H9 (cell line): ENCODE data around the gene LTB4R2. TPM values are rescaled to one million over a fixed set of nuclear protein-coding genes. Genes with fewer than 3 reads are reported as not detected.
"Not testable (repeated sequence)": the region's sequence is repeated elsewhere in the genome, so short reads cannot be mapped to it uniquely, and the experiment has no call there.

Source experiments
- DNase-seq: peaks from one replicate; pipeline ENCODE4 v3.0.0-alpha.2; 2017
- H2AFZ ChIP-seq: one replicate; pipeline ENCODE4 v1.6.1; 2013; ENCODE audit warnings: mild to moderate bottlenecking, low read length, control low read depth, moderate library complexity
- H2AK5ac ChIP-seq: 2 replicates; pipeline ENCODE4 v1.6.1; 2013; ENCODE audit warnings: low read length, control low read depth, mixed read lengths; ENCODE audit not compliant: insufficient read length
- H2BK120ac ChIP-seq: one replicate; pipeline ENCODE4 v1.6.1; 2013; ENCODE audit warnings: low read depth, mild to moderate bottlenecking, low read length, control low read depth, inconsistent platforms; ENCODE audit not compliant: poor library complexity, severe bottlenecking
- H2BK12ac ChIP-seq: 2 replicates; pipeline ENCODE4 v1.6.1; 2013; ENCODE audit warnings: low read length, control low read depth, mixed read lengths, low read depth; ENCODE audit not compliant: insufficient read length
- H2BK15ac ChIP-seq: 2 replicates; pipeline ENCODE4 v1.6.1; 2013; ENCODE audit warnings: low read depth, low read length, control low read depth
- H2BK20ac ChIP-seq: one replicate; pipeline ENCODE4 v1.6.1; 2013; ENCODE audit warnings: low read depth, mild to moderate bottlenecking, low read length, control low read depth, inconsistent platforms; ENCODE audit not compliant: poor library complexity, severe bottlenecking
- H2BK5ac ChIP-seq: 2 replicates; pipeline ENCODE4 v1.6.1; 2013; ENCODE audit warnings: low read length, control low read depth, mixed read lengths; ENCODE audit not compliant: insufficient read length
- H3K14ac ChIP-seq: 2 replicates; pipeline ENCODE4 v1.6.1; 2013; ENCODE audit warnings: low read length, control low read depth; ENCODE audit not compliant: insufficient read depth
- H3K18ac ChIP-seq: 2 replicates; pipeline ENCODE4 v1.6.1; 2013; ENCODE audit warnings: low read depth, mild to moderate bottlenecking, mixed read lengths, low read length, control low read depth; ENCODE audit not compliant: insufficient read length
- H3K23ac ChIP-seq: 2 replicates; pipeline ENCODE4 v1.6.1; 2013; ENCODE audit warnings: low read length, control low read depth, mixed read lengths, low read depth; ENCODE audit not compliant: insufficient read length
- H3K23me2 ChIP-seq: 2 replicates; pipeline ENCODE4 v1.6.1; 2013; ENCODE audit warnings: low read depth, mild to moderate bottlenecking, mixed read lengths, low read length, control low read depth; ENCODE audit not compliant: insufficient read length, poor library complexity, severe bottlenecking
- H3K27ac ChIP-seq: 2 replicates; pipeline ENCODE4 v1.5.1; 2013; ENCODE audit warnings: low read length, control low read depth, mixed read lengths, low read depth; ENCODE audit not compliant: insufficient read length
- H3K27me3 ChIP-seq: 2 replicates; pipeline ENCODE4 v1.6.1; 2013; ENCODE audit warnings: low read length, control low read depth, inconsistent platforms; ENCODE audit not compliant: insufficient read depth
- H3K4ac ChIP-seq: 2 replicates; pipeline ENCODE4 v1.6.1; 2013; ENCODE audit warnings: low read depth, mild to moderate bottlenecking, control low read depth, inconsistent platforms, low read length, moderate library complexity
- H3K4me1 ChIP-seq: 2 replicates; pipeline ENCODE4 v1.6.1; 2013; ENCODE audit warnings: low read length, control low read depth, inconsistent platforms; ENCODE audit not compliant: insufficient read depth
- H3K4me2 ChIP-seq: 2 replicates; pipeline ENCODE4 v1.6.1; 2013; ENCODE audit warnings: low read length, control low read depth, mixed read lengths; ENCODE audit not compliant: insufficient read length, insufficient read depth
- H3K56ac ChIP-seq: 2 replicates; pipeline ENCODE4 v1.6.1; 2013; ENCODE audit warnings: low read depth, mild to moderate bottlenecking, mixed read lengths, low read length, control low read depth; ENCODE audit not compliant: insufficient read length
- H3K79me1 ChIP-seq: 2 replicates; pipeline ENCODE4 v1.6.1; 2013; ENCODE audit warnings: low read depth, mild to moderate bottlenecking, moderate library complexity, low read length, control low read depth, inconsistent platforms; ENCODE audit not compliant: insufficient read depth, poor library complexity, severe bottlenecking
- H3K79me2 ChIP-seq: 2 replicates; pipeline ENCODE4 v1.6.1; 2013; ENCODE audit warnings: low read length, control low read depth, inconsistent platforms; ENCODE audit not compliant: insufficient read depth
- H3K9ac ChIP-seq: 2 replicates; pipeline ENCODE4 v1.6.1; 2013; ENCODE audit warnings: low read length, control low read depth, mixed read lengths; ENCODE audit not compliant: insufficient read length; ENCODE audit errors: extremely low read depth
- H3K9me3 ChIP-seq: one replicate; pipeline ENCODE4 v1.6.1; 2013; ENCODE audit warnings: low read depth, low read length, inconsistent platforms; ENCODE audit not compliant: control insufficient read depth
- H3T11ph ChIP-seq: one replicate; pipeline ENCODE4 v1.6.1; 2013; ENCODE audit warnings: mild to moderate bottlenecking, low read length, control low read depth, inconsistent platforms
- H4K20me1 ChIP-seq: one replicate; pipeline ENCODE4 v1.6.1; 2013; ENCODE audit not compliant: control insufficient read depth, insufficient read length, insufficient read depth
- H4K5ac ChIP-seq: 2 replicates; pipeline ENCODE4 v1.6.1; 2013; ENCODE audit warnings: low read depth, mild to moderate bottlenecking, mixed read lengths, low read length, control low read depth; ENCODE audit not compliant: insufficient read length
- H4K8ac ChIP-seq: replicated peaks from 2 replicates; pipeline ENCODE4 v1.6.1; 2013; ENCODE audit warnings: low read length, control low read depth, mixed read lengths, low read depth; ENCODE audit not compliant: insufficient read length
- H4K91ac ChIP-seq: 2 replicates; pipeline ENCODE4 v1.6.1; 2013; ENCODE audit warnings: low read depth, mild to moderate bottlenecking, moderate library complexity, mixed read lengths, low read length, control low read depth; ENCODE audit not compliant: insufficient read length
- H3K27ac Mint-ChIP-seq, 3 experiments: 2 replicates in 2 of 3; 3 replicates in 1 of 3; pipeline ENCODE4 v1.8.0; 2020 to 2021; ENCODE audit warnings: mixed read lengths in 3 of 3, mild to moderate bottlenecking in 1 of 3, moderate library complexity in 1 of 3
- H3K27me3 Mint-ChIP-seq: 2 replicates; pipeline ENCODE4 v1.8.0; 2021; ENCODE audit warnings: low read depth, mild to moderate bottlenecking, moderate library complexity, mixed read lengths
- H3K36me3 Mint-ChIP-seq, 3 experiments: 2 replicates in 2 of 3; 3 replicates in 1 of 3; pipeline ENCODE4 v1.8.0; 2020 to 2021; ENCODE audit warnings: low read depth in 3 of 3, mixed read lengths in 3 of 3; ENCODE audit not compliant: insufficient read depth in 1 of 3
- H3K4me1 Mint-ChIP-seq, 2 experiments: 2 replicates each; pipeline ENCODE4 v1.8.0; 2020; ENCODE audit warnings: mixed read lengths in 2 of 2
- H3K4me3 Mint-ChIP-seq, 2 experiments: 2 replicates in 1 of 2; 3 replicates in 1 of 2; pipeline ENCODE4 v1.8.0; 2020 to 2021; ENCODE audit warnings: mild to moderate bottlenecking in 2 of 2, mixed read lengths in 2 of 2, moderate library complexity in 1 of 2
- H3K9me3 Mint-ChIP-seq, 2 experiments: 2 replicates in 1 of 2; 3 replicates in 1 of 2; pipeline ENCODE4 v1.8.0; 2020; ENCODE audit warnings: mild to moderate bottlenecking in 2 of 2, mixed read lengths in 2 of 2, moderate library complexity in 1 of 2
- WGBS: extraction: QIAGEN DNeasy Blood & Tissue Kit; methylation state at CpG from one replicate; pipeline ENCODE4 v1.1.7; 2013; ENCODE audit warnings: missing lambda C conversion rate, low lambda C conversion rate, mixed read lengths; ENCODE audit not compliant: insufficient read length; ENCODE audit errors: extremely low coverage; 5-methylcytosine and 5-hydroxymethylcytosine counted together
- total RNA-seq: library from RNA; stranded (reverse); gene quantifications from 2 replicates; pipeline ENCODE4 v1.2.1, GENCODE V29; 2021
- TF ChIP-seq, protein P1 (sequence below): fragments of 200-600 bp; sonication (generic); conservative IDR thresholded peaks from 3 replicates; pipeline ENCODE4 v1.8.0; 2021; ENCODE audit warnings: antibody characterized with exemption, mild to moderate bottlenecking

LTB4R2 gene
- total RNA-seq, 1 experiment from 2014 or later = 13.4 TPM

DNA sequence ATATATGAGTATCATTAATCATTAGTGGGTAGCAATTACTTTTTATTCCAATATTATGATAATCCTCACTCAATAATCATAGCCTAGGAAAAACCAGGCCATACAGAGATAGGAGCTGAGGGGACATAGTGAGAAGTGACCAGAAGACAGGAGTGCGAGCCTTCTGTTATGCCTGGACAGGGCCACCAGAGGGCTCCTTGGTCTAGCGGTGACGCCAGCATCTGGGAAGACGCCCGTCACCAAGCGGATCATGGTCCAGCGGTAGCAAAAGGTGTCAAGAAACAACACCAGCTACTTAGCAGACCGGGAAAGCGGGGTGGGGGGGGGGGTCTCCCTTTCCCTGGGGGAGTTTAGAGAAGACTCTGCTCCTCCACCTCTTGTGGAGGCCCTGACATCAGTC is 18.0 kb downstream of the LTB4R2 start:
- not testable (repeated sequence) for H3K4me1 ChIP-seq, H3K36me3 Mint-ChIP-seq, H3K9me3 Mint-ChIP-seq, H4K5ac ChIP-seq, H3K27ac Mint-ChIP-seq, H2BK15ac ChIP-seq, DNase-seq, H4K91ac ChIP-seq, H4K8ac ChIP-seq, H3K56ac ChIP-seq, H2BK12ac ChIP-seq, H3K4me3 Mint-ChIP-seq, H3K79me1 ChIP-seq, H3K9ac ChIP-seq, H3T11ph ChIP-seq, H4K20me1 ChIP-seq, H3K79me2 ChIP-seq, H3K14ac ChIP-seq, H3K23ac ChIP-seq, H2AFZ ChIP-seq, H3K23me2 ChIP-seq, H3K4ac ChIP-seq, H3K27ac ChIP-seq, H2BK120ac ChIP-seq, H3K18ac ChIP-seq, H3K9me3 ChIP-seq, H3K4me2 ChIP-seq, H2BK20ac ChIP-seq, H2AK5ac ChIP-seq, H2BK5ac ChIP-seq, H3K27me3 ChIP-seq
- H3K4me1 Mint-ChIP-seq = peaks cover 9 to 11% of the 10 kb centered on the region in 2 experiments
- TF ChIP-seq, protein P1, sequence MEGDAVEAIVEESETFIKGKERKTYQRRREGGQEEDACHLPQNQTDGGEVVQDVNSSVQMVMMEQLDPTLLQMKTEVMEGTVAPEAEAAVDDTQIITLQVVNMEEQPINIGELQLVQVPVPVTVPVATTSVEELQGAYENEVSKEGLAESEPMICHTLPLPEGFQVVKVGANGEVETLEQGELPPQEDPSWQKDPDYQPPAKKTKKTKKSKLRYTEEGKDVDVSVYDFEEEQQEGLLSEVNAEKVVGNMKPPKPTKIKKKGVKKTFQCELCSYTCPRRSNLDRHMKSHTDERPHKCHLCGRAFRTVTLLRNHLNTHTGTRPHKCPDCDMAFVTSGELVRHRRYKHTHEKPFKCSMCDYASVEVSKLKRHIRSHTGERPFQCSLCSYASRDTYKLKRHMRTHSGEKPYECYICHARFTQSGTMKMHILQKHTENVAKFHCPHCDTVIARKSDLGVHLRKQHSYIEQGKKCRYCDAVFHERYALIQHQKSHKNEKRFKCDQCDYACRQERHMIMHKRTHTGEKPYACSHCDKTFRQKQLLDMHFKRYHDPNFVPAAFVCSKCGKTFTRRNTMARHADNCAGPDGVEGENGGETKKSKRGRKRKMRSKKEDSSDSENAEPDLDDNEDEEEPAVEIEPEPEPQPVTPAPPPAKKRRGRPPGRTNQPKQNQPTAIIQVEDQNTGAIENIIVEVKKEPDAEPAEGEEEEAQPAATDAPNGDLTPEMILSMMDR = peak; percentile 70
- peaks cover 73% of the 10 kb centered on the region for H3K27me3 Mint-ChIP-seq
- no CpG with 5 or more reads among the region's 9 CpGs for WGBS
